ENCODE data around the gene CTNNA2. TPM values are rescaled to one million over a fixed set of nuclear protein-coding genes. Genes with fewer than 3 reads are reported as not detected.

CTNNA2 gene
- total RNA-seq, 1 donor from 2014 or later: 43.5 TPM

- DNase-seq (ENCODE audit: low spot score): no peak
- H2AFZ ChIP-seq (replicated peaks): no peak overlapping the region
- no peaks in the 10 kb centered on the region for H3K27me3 ChIP-seq
- Mint-ChIP-seq H3K27me3 (ENCODE audit: insufficient read depth, low read depth) (no peaks in the 10 kb centered on the region), H3K4me3 (no peak overlapping the region), H3K27ac (no peak overlapping the region), H3K4me1 (peaks cover 19% of the 10 kb centered on the region), H3K9me3 (peaks cover 5% of the 10 kb centered on the region), H3K36me3 (no peaks in the 10 kb centered on the region)
- no peaks in the 10 kb centered on the region for H3K36me3 ChIP-seq
- no peaks in the 10 kb centered on the region for H3K9me3 ChIP-seq (ENCODE audit: low read depth)
- H3K9ac ChIP-seq: no peak overlapping the region
- H3F3A ChIP-seq (ENCODE audit: low read depth): no peaks in the 10 kb centered on the region
- TF ChIP-seq EZH2phosphoT487 (IDR thresholded peaks at IDR 0.05) (no peak), EZH2 (IDR thresholded peaks at IDR 0.05) (no peak), CTCF (IDR thresholded peaks at IDR 0.05) (no peak)
- H3K79me2 ChIP-seq (ENCODE audit: low read depth): no peaks in the 10 kb centered on the region
- H3K4me2 ChIP-seq: no peak overlapping the region
- H3K4me3 ChIP-seq: no peak overlapping the region
- H3K27ac ChIP-seq: no peak overlapping the region
- no peaks in the 10 kb centered on the region for H4K20me1 ChIP-seq (ENCODE audit: low read depth)
- H3K4me1 ChIP-seq: no peaks in the 10 kb centered on the region
These were observed 1003.1 kb downstream of the CTNNA2 start for GRCh38 chr2:80515964-80516363.

GRCh38 chr2:80517316-80517715, 1004.5 kb downstream of the CTNNA2 start:
- Mint-ChIP-seq H3K4me1 (peaks cover 19% of the 10 kb centered on the region), H3K27me3 (ENCODE audit: insufficient read depth, low read depth) (no peaks in the 10 kb centered on the region), H3K27ac (no peak overlapping the region), H3K4me3 (no peak overlapping the region), H3K9me3 (peaks cover 5% of the 10 kb centered on the region), H3K36me3 (no peaks in the 10 kb centered on the region)
- H2AFZ ChIP-seq (replicated peaks): no peak overlapping the region
- H3F3A ChIP-seq (ENCODE audit: low read depth): no peaks in the 10 kb centered on the region
- no peak overlapping the region for H3K4me3 ChIP-seq
- DNase-seq (ENCODE audit: low spot score): no peak
- no peaks in the 10 kb centered on the region for H3K27me3 ChIP-seq
- no peak overlapping the region for H3K9ac ChIP-seq
- TF ChIP-seq CTCF (IDR thresholded peaks at IDR 0.05): no peak
- TF ChIP-seq EZH2phosphoT487 (IDR thresholded peaks at IDR 0.05): no peak
- no peak for TF ChIP-seq EZH2 (IDR thresholded peaks at IDR 0.05)
- no peaks in the 10 kb centered on the region for H3K9me3 ChIP-seq (ENCODE audit: low read depth)
- no peak overlapping the region for H3K4me2 ChIP-seq
- H4K20me1 ChIP-seq (ENCODE audit: low read depth): no peaks in the 10 kb centered on the region
- H3K4me1 ChIP-seq: no peaks in the 10 kb centered on the region
- no peaks in the 10 kb centered on the region for H3K79me2 ChIP-seq (ENCODE audit: low read depth)
- H3K27ac ChIP-seq: no peak overlapping the region
- H3K36me3 ChIP-seq: no peaks in the 10 kb centered on the region

GRCh38 chr2:80519121-80519643, 1006.3 kb downstream of the CTNNA2 start:
- Histone ChIP-seq H4K20me1 (ENCODE audit: low read depth) (no peaks in the 10 kb centered on the region), H3K36me3 (no peaks in the 10 kb centered on the region), H3K79me2 (ENCODE audit: low read depth) (no peaks in the 10 kb centered on the region), H3K27me3 (no peaks in the 10 kb centered on the region), H3K27ac (no peak overlapping the region), H3K4me2 (no peak overlapping the region), H2AFZ (replicated peaks) (no peak overlapping the region), H3K9ac (no peak overlapping the region), H3K4me3 (no peak overlapping the region), H3K4me1 (no peaks in the 10 kb centered on the region), H3F3A (ENCODE audit: low read depth) (no peaks in the 10 kb centered on the region), H3K9me3 (ENCODE audit: low read depth) (no peaks in the 10 kb centered on the region)
- Mint-ChIP-seq H3K27ac (no peak overlapping the region), H3K4me1 (peaks cover 19% of the 10 kb centered on the region), H3K9me3 (no peaks in the 10 kb centered on the region), H3K36me3 (no peaks in the 10 kb centered on the region), H3K4me3 (no peak overlapping the region), H3K27me3 (ENCODE audit: insufficient read depth, low read depth) (no peaks in the 10 kb centered on the region)
- TF ChIP-seq CTCF (IDR thresholded peaks at IDR 0.05) (no peak), EZH2 (IDR thresholded peaks at IDR 0.05) (no peak), EZH2phosphoT487 (IDR thresholded peaks at IDR 0.05) (no peak)
- no peak for DNase-seq (ENCODE audit: low spot score)

Measured in neural progenitor cell (in vitro differentiated cells).